Putamen (tissue), 1 donor: Measurements from ENCODE around the gene ZMIZ1.

Experiments
- DNase-seq: peaks from one replicate; pipeline ENCODE4 v3.0.0-alpha.2; 2016; ENCODE audit warnings: low spot score

Gene ZMIZ1, protein sequence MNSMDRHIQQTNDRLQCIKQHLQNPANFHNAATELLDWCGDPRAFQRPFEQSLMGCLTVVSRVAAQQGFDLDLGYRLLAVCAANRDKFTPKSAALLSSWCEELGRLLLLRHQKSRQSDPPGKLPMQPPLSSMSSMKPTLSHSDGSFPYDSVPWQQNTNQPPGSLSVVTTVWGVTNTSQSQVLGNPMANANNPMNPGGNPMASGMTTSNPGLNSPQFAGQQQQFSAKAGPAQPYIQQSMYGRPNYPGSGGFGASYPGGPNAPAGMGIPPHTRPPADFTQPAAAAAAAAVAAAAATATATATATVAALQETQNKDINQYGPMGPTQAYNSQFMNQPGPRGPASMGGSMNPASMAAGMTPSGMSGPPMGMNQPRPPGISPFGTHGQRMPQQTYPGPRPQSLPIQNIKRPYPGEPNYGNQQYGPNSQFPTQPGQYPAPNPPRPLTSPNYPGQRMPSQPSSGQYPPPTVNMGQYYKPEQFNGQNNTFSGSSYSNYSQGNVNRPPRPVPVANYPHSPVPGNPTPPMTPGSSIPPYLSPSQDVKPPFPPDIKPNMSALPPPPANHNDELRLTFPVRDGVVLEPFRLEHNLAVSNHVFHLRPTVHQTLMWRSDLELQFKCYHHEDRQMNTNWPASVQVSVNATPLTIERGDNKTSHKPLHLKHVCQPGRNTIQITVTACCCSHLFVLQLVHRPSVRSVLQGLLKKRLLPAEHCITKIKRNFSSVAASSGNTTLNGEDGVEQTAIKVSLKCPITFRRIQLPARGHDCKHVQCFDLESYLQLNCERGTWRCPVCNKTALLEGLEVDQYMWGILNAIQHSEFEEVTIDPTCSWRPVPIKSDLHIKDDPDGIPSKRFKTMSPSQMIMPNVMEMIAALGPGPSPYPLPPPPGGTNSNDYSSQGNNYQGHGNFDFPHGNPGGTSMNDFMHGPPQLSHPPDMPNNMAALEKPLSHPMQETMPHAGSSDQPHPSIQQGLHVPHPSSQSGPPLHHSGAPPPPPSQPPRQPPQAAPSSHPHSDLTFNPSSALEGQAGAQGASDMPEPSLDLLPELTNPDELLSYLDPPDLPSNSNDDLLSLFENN

GRCh38 chr10:79068562-79069324, at the start of gene ZMIZ1:
Gene ZMIZ1 (plus strand): TSS chr10:79068966. CDS start chr10:79201633, 132,667 bp downstream.
- peak; percentile 89 for DNase-seq

- DNase-seq: no peak
These were observed 49.2 kb upstream of the ZMIZ1 start for GRCh38 chr10:79019441-79020014.

- no peak for DNase-seq
These were observed 48.7 kb upstream of the ZMIZ1 start for GRCh38 chr10:79020015-79020491.

DNA sequence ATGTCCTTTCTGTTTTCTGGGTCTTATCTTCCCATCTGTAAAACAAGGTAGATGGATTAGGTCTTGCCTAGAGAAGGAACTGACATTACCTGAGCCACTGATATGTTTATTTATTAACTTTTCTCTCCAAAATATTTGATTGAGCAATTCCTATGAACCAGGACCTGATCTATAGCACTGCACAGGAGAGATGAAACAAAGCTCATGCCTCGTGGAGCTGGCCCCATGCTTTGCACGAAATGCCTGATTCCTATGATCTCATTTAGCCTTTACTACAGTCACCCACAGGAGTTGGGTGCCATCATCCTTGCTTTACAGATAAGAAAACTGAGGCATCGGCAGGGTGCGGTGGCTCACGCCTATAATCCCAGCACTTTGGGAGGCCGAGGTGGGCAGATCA, 48.2 kb upstream of the ZMIZ1 start:
- no peak for DNase-seq

DNA sequence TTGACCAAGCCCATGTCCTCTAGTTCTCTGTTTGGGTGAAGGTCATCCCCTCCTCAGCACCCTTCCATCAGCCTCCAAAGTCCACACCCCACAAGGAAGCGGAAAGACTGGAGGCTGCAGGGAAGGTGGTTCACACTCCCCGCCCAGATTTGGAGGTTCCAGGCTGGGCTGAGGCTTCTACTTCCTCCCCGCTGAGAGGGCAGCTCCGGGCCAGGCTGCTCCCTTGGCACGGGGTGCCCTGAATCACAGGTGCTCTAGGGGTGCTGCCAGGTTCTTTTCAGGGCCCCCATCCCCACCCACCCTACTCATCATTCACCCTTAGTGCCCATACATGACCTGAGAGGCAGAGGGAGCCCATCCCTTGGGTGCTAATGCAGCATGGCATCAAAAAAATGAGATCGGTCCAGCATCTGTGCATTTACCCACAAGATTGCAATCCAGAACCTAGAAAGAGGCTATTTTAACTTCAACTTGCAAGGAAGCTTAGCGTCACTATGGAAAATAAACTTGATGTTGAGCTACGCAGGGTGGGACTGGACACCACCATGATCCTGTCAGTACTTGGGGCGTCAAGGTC, 47.3 kb upstream of the ZMIZ1 start:
- no peak for DNase-seq

- no peak for DNase-seq
These were observed 46.7 kb upstream of the ZMIZ1 start for GRCh38 chr10:79021948-79022499.

GRCh38 chr10:79022565-79023230, 46.1 kb upstream of the ZMIZ1 start:
- DNase-seq: no peak

DNA sequence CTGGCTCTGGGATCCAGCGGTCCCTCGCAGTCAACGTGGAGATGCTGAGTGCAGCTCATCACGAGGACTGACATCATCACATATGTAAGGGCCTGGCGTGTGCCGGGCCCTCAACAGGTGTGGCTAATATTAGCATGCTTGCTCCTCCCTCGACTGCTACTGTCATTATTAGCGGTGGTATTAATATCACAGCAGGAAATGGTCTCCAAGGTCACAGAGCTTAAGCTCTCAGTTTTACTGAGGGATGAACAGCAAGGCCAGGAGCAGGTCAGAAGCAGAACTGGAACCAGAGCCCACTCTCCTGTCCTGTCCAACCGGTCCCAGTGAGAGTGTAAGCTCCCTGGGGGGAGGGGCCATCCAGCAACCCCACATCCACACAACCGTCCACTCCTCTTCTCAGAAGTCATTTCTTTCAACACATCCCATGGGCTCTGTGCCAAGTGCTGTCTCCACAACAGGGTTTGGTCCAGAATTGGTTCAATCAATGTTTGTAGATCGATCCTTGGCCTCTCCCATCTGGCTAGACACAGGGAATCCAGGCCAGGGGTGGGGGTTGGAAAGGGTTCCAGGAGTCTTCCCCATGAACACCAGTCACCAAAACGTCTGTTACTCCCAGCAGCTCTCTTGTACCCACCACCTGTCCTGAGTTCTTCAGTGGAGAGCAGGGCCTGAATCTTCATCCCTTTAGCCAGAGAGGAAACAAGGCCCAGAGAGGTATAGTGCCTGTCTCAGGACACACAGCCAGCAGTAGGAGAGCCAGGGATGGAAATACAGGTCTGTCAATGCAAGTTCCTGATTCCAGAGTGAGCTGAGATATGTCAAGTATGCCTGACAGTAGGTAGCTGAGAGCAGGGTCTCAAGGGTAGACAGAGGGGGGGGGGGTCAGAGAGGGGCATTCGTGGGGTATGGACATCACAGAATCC, 45.3 kb upstream of the ZMIZ1 start:
- no peak for DNase-seq

DNA sequence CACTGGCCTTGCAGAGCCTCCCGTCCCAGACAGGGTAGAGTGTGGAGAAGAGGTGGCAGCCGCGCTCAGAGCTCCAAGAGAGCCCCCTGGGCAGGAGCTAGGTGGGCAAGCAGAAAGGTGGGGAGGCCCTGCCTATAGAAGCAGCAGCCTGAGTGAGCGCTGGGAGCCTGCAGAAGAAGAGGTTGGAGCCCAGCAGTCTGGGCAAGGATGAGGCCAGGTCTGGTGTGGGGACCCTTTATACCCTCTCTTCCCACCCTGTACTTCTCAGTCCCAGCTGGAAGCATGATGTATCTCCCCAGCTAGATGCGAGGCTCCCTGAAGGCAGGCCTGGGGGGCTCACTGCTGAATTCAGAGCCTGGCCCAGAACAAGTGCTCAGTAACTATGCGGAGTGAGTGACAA, 44.5 kb upstream of the ZMIZ1 start:
- DNase-seq: no peak

DNA sequence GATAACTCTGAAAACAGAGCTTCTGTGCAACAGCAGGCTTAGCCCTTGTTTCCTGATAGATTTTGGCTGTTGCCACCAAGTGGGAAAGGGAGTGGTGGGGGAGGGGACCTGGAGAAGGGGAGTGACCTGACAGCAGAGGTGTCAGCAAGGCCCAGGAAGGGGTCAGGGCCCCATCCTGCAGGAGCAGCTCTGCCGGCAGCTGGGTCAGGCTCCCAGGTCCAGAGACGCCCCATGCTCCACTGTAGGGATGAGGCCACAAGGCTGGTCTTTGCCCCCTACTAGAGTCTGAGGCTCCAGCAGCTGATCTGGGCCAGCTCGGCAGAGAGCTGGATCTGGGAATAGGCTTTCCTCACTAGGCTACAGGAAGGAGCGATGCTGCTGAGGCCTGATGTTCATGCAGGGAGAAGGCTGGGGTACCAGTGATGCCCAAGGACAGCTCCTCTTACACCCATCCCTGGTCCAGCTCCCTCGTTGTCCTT, 44.0 kb upstream of the ZMIZ1 start:
- DNase-seq: no peak

- peak; percentile 21 for DNase-seq
These were observed 43.5 kb upstream of the ZMIZ1 start for GRCh38 chr10:79025199-79025832.

GRCh38 chr10:79026341-79026761, 42.4 kb upstream of the ZMIZ1 start:
- no peak for DNase-seq

GRCh38 chr10:79026806-79027146, 42.0 kb upstream of the ZMIZ1 start:
- DNase-seq: no peak

- no peak for DNase-seq
These were observed 41.4 kb upstream of the ZMIZ1 start for GRCh38 chr10:79027147-79028055.

GRCh38 chr10:79028056-79028430, 40.7 kb upstream of the ZMIZ1 start:
- no peak for DNase-seq

GRCh38 chr10:79028451-79029010, 40.2 kb upstream of the ZMIZ1 start:
- no peak for DNase-seq
